Germinal center (tissue), 1 donor: ENCODE measurements around the gene ZNF451.
"Not testable (repeated sequence)": the region's sequence is repeated elsewhere in the genome, so short reads cannot be mapped to it uniquely, and the experiment has no call there.

Experiments used
- DNase-seq: peaks from one replicate; pipeline ENCODE4 v3.0.0; 2012; ENCODE audit warnings: mixed read lengths, low spot score

Gene ZNF451

DNA sequence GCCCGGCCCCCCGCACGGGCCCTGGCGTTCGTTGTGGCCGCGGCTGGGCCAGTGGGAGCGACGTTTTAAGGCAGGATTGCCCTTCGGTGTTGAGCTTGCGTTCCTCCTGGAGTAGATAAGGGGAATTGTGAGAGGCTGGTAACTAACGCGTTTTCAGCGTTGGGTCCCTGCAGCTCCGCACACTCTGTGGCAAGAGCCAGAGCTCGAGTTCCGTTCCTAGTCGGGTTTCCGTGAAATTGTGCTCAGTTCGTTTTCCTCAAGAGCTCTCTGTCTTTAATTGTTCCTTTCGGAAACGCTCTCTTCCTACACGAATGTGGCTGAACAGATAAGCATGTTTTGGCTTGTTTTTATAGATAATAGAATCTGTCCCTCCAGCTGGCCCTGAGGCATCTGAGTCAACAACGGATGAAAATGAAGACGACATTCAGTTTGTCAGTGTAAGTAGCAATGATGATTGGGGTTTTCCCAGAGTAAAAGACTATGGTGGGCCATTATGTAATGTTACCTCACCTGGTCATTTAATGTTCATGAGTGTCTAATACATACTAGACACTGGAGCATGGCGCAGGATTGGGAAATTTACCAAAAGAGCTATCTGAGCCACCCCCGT, 575 bp downstream of the ZNF451 start:
- not testable (repeated sequence) for DNase-seq

DNA sequence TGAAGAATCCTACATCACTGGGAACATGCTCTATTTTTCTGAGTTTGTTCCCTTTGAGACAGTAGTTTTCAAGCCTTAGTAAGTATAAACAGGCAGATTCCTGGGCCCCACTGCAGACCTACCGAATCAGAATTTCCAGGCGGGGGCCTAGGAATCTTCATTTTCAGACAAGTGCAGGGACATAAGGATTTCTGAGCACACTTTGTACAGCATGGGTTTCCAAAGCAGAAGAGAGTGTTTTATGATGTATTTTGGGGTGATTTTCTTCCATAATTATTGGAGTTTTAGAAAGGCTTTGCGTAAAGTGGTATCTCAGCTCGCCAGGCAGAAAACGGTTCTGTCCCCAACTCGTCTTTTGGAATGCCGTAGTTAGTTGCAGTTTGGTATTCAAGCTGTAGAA, 1.4 kb downstream of the ZNF451 start:
- DNase-seq: not testable (repeated sequence)

DNA sequence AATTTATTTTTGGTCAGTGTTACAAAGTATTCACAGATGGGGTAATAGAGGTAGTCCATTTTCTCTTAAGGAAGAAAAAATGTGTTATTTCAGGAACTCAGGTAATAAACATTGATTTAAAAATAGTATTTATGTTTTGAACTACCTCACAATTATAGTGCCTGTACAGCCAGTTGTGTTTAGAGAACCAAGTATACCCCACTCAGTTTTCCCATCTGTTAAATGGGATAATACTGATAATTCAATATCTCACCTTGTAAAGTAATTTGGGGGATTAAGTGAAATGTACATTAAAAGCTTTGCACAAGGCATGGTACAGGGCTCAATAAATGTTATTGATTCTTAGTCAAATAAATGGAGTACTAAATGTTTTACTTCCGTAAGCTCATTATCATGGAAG, 4.7 kb downstream of the ZNF451 start:
- DNase-seq: no peak

DNA sequence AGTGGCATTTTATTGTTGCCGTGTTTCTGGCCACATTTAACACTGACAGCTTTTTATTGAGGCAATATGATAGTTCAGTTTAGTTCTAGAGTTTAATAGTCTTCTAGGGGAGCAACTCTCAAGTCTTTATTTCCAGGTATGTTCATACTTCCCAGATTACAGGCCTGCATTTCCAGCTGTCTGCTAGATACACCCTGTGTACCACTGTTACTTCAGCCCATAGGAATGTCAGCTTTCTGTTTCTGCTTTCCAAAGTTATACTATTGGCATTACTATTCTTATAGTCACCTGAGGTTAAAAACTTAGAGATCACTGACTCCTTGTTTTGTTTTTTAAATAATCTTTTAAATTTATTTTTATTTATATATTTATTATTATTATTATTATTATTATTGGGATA, 7.6 kb downstream of the ZNF451 start:
- DNase-seq: no peak

DNA sequence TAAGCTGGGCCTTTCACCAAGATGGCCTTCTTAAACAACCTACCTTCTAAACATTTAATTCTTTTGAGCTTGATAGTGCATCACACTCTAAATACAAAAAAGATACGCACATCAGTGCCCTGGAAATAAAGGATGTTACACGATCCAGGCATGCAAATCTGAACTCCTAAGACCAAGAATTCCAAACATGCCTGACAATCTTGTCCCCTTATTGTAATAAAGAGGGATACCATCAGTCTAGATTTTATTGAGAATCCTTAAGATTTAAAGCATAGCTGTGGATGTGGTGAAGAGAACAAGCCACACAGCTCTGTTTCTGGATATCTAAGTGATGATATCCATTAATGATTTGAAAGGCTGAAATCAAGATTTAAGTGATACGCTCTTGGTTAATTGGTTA, 13.0 kb downstream of the ZNF451 start:
- DNase-seq: no peak

DNA sequence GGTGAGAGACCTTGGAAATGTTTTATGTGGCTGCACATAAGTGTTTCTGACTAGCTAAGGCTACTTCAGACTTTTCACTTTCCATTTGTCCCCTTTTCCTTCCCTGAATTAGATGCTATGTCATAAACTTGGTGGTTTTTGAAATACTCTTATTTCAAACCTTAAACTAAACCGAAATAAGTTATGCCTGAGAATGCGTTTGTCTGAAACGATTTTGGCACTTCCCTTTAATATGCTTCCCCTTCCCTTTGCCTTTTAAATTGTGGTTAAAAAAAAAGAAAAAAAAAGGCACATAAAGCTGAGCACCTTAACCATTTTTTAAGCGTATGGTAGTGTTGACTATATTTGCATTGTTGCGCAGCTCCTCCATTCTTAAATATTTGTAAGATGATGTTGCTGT, 14.3 kb downstream of the ZNF451 start:
- no peak for DNase-seq

DNA sequence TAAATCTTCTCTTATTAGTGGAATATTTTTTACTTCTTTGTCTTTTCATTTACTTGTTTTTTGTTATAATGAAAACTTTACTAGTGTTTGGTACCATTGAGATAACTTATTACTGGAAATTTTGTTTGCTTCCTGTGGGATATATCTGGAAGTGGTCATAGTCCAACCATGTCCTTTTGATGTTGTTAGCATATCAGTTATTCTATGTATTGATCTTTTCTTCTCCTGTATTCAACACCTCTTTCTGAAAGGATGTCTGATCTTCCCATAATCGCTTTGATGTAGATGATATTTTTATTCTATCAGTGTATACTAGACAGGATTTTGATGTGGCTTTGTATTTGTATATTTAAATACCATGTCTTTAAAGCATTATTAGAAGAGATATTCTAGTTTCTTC, 17.0 kb downstream of the ZNF451 start:
- no peak for DNase-seq

DNA sequence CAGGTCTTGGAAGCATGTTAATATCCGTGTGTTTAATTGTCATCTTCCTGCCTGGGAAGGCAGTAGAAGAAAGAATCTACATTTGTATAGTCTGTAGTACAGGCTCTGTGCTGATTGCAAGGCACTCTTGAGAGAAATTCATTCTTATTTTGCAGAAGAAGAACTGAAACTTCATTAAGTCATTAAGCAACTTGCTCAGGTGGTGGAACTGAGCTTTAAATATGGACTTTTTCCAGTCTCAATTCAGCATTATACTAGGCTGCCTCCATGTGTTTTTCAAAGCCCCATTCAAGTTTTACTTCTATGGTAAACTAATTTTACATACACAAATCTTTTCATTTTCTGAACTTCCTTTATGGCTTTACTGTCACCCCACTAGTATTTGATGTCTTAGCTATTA, 18.7 kb downstream of the ZNF451 start:
- DNase-seq: peak; percentile 42

DNA sequence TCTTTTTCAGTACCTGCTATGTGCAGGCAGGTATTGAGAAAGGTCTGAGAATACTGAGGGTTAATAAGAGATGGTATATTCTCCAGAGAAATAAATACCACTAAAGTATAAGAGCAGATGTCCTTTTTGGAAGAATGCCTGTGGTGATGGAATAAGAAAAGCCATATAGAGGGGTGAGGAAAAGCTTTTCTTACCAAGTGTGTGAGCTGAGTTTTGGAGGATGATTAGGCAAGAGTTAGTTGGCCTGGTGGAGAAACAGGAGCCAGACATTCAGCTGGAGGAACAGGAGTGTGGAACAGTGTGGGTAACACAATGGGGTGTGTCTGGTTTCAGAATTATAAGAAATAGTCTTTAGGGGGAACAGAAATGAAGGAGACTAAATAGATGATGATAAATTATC, 19.9 kb downstream of the ZNF451 start:
- DNase-seq: no peak

DNA sequence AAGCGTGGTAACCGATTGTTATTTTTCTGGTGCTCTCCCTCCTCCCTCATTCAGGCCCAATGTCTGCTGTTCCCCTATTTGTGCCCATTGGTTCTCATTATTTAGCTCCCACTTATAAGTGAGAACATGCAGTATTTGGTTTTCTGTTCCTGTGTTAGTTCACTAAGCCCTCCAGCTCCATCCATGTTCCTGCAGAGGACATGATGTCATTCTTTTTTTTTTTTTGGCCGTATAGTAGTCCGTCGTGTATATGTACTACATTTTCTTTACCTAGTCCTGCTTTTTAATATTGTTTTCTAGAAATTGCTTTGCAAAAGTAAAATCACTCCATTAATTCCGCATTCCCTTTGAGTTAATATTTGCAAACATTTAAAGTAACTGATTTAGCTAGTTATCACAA, 23.1 kb downstream of the ZNF451 start:
- no peak for DNase-seq

DNA sequence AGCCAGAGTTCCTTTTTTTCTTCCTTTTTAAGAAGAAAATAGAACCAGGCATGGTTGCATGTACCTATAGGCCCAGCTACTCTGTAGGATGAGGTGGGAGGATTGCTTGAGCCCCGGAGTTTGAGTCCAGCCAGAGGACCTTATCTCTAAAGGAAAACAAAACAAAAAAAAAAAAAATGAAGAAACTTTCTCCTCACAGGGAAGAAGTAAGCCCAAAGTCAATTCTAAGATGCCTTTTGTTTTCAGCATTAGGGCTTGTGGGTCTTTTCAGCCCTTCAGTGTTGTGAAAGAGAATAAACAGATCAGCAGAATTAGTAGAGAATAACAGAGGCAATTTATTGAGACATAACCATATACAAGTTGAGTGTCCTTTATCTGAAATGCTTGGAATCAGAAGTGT, 26.8 kb downstream of the ZNF451 start:
- no peak for DNase-seq

DNA sequence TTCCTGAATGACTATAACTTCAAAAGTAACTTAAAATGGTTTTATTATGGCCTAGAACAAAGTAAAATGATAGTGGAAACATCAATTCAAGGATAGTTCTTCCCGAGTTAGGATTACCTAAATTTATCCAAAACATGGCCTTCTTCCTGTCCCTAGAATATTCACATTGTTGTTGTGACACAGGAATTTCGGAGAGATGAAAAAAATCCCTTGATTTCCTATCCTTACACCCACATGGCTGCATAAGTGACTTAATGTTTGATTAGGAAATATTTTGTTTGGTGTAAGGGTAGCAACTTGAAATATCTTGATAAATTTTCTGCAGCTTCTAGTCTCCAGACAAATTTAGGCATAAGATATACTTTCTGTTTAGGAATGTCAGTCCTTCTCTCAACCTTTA, 27.8 kb downstream of the ZNF451 start:
- no peak for DNase-seq

DNA sequence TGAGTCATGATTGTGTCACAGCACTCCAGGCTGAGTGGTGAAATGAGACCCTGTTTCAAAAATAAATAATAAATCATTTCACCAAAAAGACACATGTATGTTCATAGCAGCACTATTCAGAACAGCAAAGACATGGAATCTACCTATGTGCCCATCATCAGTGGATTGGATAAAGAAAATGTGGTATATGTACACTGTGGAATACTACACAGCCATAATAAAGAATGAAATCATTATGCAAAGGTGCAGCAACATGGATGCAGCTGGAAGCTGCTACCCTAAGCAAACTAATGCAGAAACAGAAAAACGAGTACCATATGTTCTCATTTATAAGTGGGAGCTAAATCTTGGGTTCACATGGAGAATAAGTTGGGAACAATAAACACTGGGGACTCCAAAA, 33.1 kb downstream of the ZNF451 start:
- DNase-seq: no peak

DNA sequence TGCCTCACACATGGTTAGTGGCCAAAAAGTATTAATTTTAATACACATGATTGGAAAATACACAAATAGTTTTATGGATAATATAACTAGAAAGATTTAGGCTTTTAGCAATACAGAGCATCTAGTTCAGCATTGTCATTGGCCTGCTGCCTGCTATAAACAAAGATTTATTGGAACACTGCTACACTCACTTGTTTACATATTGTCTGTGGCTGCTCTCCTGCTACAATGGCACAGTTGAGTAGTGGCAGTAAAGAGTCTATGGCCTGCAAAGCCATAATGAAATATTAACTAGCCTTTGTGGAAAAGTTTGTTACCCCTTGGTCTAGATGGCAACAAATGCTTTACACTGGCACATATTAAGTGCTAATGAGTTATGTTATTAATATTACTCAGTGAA, 37.8 kb downstream of the ZNF451 start:
- no peak for DNase-seq

DNA sequence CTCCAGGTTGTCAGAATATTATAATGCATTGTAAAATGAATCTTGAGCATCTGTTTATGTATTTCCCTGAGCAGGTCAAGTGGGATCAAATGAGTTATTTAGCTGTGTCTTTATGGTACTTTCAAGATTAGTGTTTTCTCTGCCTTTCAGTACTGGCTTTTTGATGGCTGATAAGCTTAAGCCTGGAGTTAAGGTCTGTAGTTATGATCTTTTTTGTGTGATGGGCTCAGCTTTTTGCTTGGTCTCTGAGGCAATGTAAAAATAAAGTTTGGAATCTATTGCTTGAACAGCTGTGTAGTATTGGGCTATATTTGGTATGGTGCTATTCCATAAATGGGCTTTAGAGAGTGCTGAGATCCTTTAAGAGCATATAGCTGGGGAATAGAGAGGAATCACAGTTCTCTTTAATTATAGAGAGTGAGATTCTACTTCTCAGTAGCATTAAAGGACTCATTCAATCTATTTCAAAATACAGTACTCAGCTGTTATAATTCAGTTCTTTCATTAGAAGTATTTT, 40.7 kb downstream of the ZNF451 start:
- DNase-seq: no peak

DNA sequence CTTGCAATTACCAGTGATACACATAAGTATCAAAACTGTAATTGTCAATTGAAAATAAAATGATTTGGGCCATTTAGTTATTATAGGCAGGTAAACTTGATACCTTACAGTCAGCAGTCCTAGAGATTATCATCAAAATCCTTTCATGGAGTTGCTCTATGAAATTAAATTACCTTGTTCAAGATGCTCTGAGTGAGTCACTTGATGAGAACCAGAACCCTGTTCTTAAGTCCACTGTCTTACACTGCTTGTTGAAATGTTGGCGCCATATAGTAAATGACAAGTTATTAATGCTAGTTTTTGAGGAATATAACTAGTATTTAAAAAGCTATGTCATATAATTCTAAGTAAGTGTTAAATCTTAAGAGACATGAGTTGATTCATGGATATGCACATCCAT, 45.0 kb downstream of the ZNF451 start:
- no peak for DNase-seq

DNA sequence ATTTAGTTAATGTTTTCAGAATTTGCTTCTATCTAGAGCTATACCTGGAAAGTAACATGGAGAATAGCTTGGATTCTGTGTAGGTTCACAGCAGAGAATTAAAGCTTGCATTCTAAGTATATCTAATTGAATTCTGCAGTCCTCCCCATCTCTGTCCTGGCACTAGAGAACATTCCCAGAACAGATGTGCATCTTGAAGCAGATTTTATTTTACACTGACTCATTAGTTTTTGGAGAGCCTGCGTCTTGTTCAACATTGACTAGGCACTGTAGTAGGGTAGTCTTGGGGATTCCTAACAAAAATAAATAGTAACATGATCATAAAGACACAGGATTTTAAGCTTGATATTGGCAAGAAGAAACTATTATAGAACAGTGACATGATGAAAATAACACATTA, 45.9 kb downstream of the ZNF451 start:
- no peak for DNase-seq

DNA sequence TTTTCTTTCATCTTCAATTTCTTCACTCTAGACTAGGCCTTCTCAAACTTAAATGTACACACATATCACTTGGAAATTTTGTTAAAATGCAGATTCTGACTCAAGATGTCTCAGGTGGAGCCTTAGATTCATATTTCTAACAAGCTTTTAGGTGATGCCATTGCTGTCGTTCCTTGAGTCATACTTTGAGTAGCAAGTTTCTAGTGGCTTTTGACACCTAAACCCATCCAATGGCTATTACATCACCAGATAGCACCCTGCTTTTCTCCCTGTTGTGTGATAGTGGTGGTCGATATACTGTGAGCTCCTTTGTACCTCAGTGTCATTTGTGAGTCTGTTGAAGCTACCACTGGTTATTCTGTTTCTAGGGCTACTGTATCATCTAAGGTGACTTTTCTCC, 47.4 kb downstream of the ZNF451 start:
- no peak for DNase-seq

DNA sequence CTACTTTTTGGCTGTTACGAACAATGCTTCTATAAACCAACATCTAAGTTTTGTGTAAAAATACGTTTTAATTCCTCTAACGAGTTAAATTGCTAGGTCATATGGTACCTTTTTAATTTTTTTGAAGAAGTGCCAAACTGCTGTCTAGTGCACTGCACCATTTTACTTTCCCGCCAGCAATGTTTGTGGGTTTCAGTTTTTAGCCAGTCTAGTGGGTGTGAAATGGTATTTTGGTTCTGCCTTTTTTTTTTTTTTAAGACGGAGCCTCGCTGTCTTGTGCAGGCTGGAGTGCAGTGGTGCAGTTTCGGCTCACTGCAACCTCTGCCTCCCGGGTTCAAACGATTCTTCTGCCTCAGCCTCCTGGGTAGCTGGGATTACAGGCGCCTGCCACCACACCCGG, 48.0 kb downstream of the ZNF451 start:
- no peak for DNase-seq

DNA sequence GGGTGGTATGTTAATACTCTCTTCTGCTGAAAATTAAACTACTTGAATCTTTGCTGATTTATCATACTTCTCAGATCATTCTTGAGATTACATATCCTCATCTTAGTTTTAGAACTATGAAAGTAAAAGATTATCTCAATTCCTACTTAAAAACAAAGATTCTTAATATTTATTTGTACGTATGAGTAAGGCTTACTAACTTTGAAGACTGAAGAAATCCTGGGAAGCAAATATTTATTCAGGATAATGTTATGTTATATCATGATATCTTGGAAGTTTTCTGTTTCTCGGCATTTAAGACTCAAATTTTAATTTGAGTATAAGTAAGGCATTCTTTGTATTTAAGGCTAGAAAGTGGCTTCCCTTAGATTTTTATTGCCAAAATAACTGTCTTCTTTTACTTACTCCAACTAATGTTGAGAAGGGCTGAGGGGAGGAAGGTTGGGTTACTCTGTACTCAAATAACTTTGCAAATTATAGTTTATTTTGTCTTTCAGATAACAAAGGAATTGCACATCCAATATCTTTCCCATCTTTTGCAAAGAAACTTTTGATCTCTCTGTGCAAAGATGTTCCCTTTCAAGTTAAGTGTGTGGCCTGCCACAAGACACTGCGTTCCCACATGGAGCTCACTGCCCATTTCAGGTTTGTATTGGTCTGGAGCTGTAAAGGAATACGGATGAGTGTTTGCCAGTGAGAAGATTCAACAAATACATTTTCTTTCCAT, 51.6 kb downstream of the ZNF451 start:
- no peak for DNase-seq

DNA sequence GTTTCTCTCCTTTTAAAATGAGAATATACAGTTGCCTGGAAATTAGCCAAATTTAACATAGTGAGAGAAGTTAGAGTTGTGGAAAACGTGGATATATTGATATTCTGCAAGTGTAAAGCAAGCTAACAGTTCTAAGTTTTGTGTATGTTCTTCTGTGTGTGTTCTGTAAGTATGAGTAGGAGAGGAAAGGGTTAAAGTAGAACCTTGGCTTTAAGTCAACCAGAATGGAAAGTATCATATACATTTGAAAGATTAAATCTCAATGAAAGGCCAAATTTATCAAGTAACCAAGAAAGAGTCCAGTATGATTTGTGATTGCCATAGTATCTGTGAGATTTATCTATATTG, 52.2 kb downstream of the ZNF451 start:
- no peak for DNase-seq

DNA sequence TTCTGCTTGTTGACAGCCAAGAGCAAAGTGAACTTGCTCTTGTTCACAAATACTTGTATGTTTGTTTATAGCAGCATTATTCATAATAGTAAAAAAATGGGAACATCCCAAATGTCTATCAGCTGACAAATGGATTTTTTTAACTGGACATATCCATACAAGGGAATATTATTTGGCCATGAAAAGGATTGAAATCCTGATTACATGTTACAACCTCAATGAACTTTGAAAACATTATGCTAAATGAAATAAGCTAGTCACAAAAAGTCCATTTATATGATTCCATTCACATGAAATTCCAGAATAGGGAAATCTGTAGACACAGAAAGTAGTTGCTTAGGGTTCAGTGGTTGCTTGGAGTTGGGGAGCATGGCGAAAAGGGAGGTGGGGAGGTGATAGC, 53.7 kb downstream of the ZNF451 start:
- DNase-seq: no peak

DNA sequence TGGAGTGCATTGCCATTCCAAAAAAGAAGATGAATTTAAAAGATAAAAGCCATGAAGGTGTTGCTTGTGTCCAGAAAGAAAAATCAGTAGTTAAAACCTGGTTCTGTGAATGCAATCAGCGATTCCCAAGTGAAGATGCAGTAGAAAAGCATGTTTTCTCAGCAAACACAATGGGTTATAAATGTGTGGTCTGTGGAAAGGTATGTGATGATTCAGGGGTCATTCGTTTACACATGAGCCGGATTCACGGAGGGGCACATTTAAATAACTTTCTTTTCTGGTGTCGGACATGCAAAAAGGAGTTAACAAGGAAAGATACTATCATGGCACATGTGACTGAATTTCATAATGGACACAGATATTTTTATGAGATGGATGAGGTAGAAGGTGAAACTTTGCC, 57.4 kb downstream of the ZNF451 start:
- no peak for DNase-seq
